Measurements from ENCODE around the gene POLR3G. TPM values are rescaled to one million over a fixed set of nuclear protein-coding genes. Genes with fewer than 3 reads are reported as not detected.
A peak's percentile ranks its signal among the peaks of the same experiment; 100 is the strongest.

The POLR3G gene
- total RNA-seq, 1 experiment from 2014 or later: 62.5 TPM

DNA sequence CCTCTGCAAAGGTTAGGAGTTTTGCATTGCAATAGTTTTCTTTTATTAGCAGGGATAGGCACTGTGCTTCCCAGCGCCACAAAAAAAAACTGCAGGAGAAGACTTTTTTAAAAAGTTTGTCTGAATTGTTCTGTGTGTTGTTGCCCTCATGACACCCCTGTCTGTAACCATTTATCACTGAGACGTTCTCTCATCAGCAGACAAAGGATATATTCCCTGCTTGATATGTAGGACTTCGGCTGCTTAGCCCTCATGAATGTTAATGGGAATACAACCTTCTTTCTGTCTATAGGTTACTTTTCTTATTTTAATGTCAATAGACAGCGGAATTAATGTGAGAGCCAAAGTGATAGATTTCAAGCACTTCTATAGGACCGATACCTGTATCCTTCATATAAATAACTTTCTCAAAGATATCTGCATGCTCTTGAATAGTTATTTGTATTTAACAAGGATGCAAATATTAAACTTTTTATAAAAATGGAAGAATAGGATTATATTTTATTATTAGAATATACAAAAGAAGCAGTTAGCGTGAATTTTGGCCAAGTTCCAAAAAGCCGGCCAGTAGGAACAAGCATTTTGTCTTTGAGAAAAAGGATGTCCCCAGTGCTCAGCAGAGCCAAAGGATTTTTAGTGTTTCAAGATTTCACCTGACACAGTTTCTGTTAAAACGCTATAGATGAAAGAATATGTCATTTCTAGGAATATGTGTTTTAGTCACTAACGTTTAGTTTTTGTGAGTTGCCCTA lies 56.2 kb downstream of the POLR3G start:
- H4K20me1 ChIP-seq (ENCODE audit: insufficient read depth, low read depth, low read length): no peaks in the 10 kb centered on the region
- peak overlapping the region; percentile 85 for H3K4me2 ChIP-seq (ENCODE audit: low read depth, low read length, poor library complexity, severe bottlenecking)
- no peak overlapping the region for H3K27ac ChIP-seq (ENCODE audit: low read length)
- no peaks in the 10 kb centered on the region for H3K9me3 ChIP-seq (ENCODE audit: low read length)
- no peaks in the 10 kb centered on the region for H3K36me3 ChIP-seq (ENCODE audit: insufficient read depth, low read length)
- H2AFZ ChIP-seq (ENCODE audit: low read length): 0 out of 2 replicates have a peak overlapping the region, but pooled peaks have one; percentile 97
- H3K79me2 ChIP-seq (ENCODE audit: low read length): peaks cover 34% of the 10 kb centered on the region
- peaks cover 32% of the 10 kb centered on the region for H3K4me1 ChIP-seq (ENCODE audit: low read length)
- no peaks in the 10 kb centered on the region for H3K27me3 ChIP-seq (ENCODE audit: low read length)
- no peak for DNase-seq
- peak overlapping the region; percentile 92; the same call in 1 of the 2 replicates for H3K4me3 ChIP-seq (ENCODE audit: low read length)
- no peaks in the 10 kb centered on the region for H3K9me2 ChIP-seq (replicated peaks; ENCODE audit: insufficient read depth, low read length)
- peak overlapping the region; percentile 71 for H3K9ac ChIP-seq (ENCODE audit: low read length)

GRCh38 chr5:90533794-90534193 lies 59.1 kb downstream of the POLR3G start:
- no peak for DNase-seq
- Histone ChIP-seq H3K9me3 (ENCODE audit: low read length) (no peaks in the 10 kb centered on the region), H2AFZ (ENCODE audit: low read length) (no peak overlapping the region), H3K27ac (ENCODE audit: low read length) (no peak overlapping the region), H3K4me3 (ENCODE audit: low read length) (no peak overlapping the region), H3K9ac (ENCODE audit: low read length) (no peak overlapping the region), H4K20me1 (ENCODE audit: insufficient read depth, low read depth, low read length) (no peaks in the 10 kb centered on the region), H3K9me2 (replicated peaks; ENCODE audit: insufficient read depth, low read length) (no peaks in the 10 kb centered on the region), H3K36me3 (ENCODE audit: insufficient read depth, low read length) (no peaks in the 10 kb centered on the region), H3K4me1 (ENCODE audit: low read length) (peaks cover 8% of the 10 kb centered on the region), H3K4me2 (ENCODE audit: low read depth, low read length, poor library complexity, severe bottlenecking) (no peak overlapping the region), H3K79me2 (ENCODE audit: low read length) (peaks cover 5% of the 10 kb centered on the region), H3K27me3 (ENCODE audit: low read length) (no peaks in the 10 kb centered on the region)

DNA sequence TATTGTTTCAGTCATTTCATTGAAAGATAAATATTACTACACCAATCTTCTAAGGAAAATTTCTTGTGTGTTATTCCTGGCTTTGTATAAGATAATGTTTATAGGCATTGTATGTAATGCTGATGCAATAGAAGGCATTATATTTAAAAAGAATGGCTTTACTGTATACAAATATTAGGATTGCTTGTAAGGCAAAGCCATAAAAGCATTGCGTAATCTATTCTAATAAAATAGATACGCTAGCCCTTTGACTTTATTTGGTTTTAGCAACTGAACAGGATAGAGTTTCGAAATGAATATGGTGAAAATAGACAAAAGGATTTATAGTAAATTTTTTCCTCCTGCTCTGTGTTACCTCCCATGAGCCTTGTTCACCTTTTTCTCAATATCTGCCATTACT lies 60.3 kb downstream of the POLR3G start:
- Histone ChIP-seq H4K20me1 (ENCODE audit: insufficient read depth, low read depth, low read length) (no peaks in the 10 kb centered on the region), H2AFZ (ENCODE audit: low read length) (no peak overlapping the region), H3K9me2 (replicated peaks; ENCODE audit: insufficient read depth, low read length) (no peaks in the 10 kb centered on the region), H3K9ac (ENCODE audit: low read length) (no peak overlapping the region), H3K79me2 (ENCODE audit: low read length) (no peaks in the 10 kb centered on the region), H3K4me2 (ENCODE audit: low read depth, low read length, poor library complexity, severe bottlenecking) (no peak overlapping the region), H3K27ac (ENCODE audit: low read length) (no peak overlapping the region), H3K9me3 (ENCODE audit: low read length) (no peaks in the 10 kb centered on the region), H3K4me3 (ENCODE audit: low read length) (no peak overlapping the region), H3K4me1 (ENCODE audit: low read length) (peaks cover 8% of the 10 kb centered on the region), H3K27me3 (ENCODE audit: low read length) (no peaks in the 10 kb centered on the region), H3K36me3 (ENCODE audit: insufficient read depth, low read length) (no peaks in the 10 kb centered on the region)
- DNase-seq: no peak

DNA sequence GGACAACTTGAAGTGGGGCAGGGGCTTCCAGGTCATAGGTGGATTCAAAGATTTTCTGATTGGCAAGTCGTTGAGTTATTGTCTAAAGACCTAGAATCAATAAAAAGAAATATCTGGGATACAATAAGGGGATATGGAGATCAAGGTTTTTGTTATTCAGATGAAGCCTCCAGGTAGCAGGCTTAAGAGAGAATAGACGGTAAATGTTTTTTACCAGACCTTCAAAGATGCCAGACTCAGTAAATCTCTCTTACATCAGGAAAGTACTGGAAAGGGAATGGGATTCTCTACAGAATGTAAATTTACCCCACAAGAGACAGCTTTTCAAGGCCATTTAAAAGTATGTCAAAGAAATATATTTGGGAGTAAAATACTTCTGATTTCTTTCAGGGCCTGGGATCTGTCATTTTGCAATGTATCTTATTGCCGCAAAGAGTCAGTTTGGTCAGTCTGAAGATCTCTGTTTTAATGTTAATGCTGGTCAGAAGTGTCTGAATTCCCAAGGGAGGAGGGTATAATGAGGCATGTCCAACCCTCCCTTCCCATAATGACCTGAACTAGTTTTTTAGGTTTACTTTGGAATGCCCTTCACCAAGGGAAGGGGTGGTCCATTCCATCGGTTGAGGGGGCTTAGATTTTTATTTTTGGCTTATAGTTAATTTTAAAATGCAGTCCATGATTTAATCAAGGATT lies 68.3 kb downstream of the POLR3G start:
- no peak overlapping the region for H2AFZ ChIP-seq (ENCODE audit: low read length)
- no peak overlapping the region for H3K27ac ChIP-seq (ENCODE audit: low read length)
- no peaks in the 10 kb centered on the region for H3K27me3 ChIP-seq (ENCODE audit: low read length)
- H3K79me2 ChIP-seq (ENCODE audit: low read length): no peaks in the 10 kb centered on the region
- DNase-seq: no peak
- no peaks in the 10 kb centered on the region for H3K36me3 ChIP-seq (ENCODE audit: insufficient read depth, low read length)
- no peak overlapping the region for H3K4me2 ChIP-seq (ENCODE audit: low read depth, low read length, poor library complexity, severe bottlenecking)
- no peaks in the 10 kb centered on the region for H3K4me1 ChIP-seq (ENCODE audit: low read length)
- H3K4me3 ChIP-seq (ENCODE audit: low read length): no peak overlapping the region
- H4K20me1 ChIP-seq (ENCODE audit: insufficient read depth, low read depth, low read length): no peaks in the 10 kb centered on the region
- H3K9me3 ChIP-seq (ENCODE audit: low read length): no peaks in the 10 kb centered on the region
- H3K9ac ChIP-seq (ENCODE audit: low read length): no peak overlapping the region
- H3K9me2 ChIP-seq (replicated peaks; ENCODE audit: insufficient read depth, low read length): no peaks in the 10 kb centered on the region

GRCh38 chr5:90545511-90545910 lies 70.8 kb downstream of the POLR3G start:
- Histone ChIP-seq H3K9ac (ENCODE audit: low read length) (no peak overlapping the region), H3K36me3 (ENCODE audit: insufficient read depth, low read length) (no peaks in the 10 kb centered on the region), H3K4me3 (ENCODE audit: low read length) (no peak overlapping the region), H3K9me3 (ENCODE audit: low read length) (no peaks in the 10 kb centered on the region), H3K4me2 (ENCODE audit: low read depth, low read length, poor library complexity, severe bottlenecking) (no peak overlapping the region), H2AFZ (ENCODE audit: low read length) (no peak overlapping the region), H4K20me1 (ENCODE audit: insufficient read depth, low read depth, low read length) (no peaks in the 10 kb centered on the region), H3K79me2 (ENCODE audit: low read length) (no peaks in the 10 kb centered on the region), H3K9me2 (replicated peaks; ENCODE audit: insufficient read depth, low read length) (no peaks in the 10 kb centered on the region), H3K27me3 (ENCODE audit: low read length) (no peaks in the 10 kb centered on the region), H3K4me1 (ENCODE audit: low read length) (no peaks in the 10 kb centered on the region), H3K27ac (ENCODE audit: low read length) (no peak overlapping the region)
- no peak for DNase-seq

DNA sequence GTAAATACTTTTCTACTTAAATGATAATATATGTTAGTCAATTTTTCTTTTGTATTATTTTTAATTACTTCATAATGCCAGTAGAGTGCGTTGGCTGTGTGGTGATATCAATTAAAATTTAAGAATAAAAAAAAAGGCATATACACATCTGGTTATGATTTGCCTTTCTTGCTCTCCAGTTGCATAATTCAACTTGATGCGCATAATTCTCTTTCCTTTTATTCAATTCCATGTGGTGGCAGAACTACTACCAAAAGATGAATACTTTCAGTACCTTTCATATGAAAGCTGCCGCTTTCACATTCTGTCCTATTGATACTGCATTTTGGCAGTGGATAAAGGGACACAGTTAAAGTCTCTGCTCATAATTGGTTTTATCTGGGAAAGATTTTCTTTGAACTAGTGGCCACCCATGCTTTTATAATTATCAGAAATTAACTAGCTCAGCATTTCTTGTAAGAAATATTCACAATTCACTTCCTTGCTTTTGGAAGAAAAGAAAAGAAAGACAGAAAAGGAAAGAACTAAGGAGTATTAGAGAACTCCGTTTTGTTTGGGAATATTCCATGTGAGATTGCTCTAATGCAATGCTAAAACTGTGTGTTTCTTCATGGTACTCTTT lies 71.7 kb downstream of the POLR3G start:
- Histone ChIP-seq H3K9ac (ENCODE audit: low read length) (no peak overlapping the region), H3K9me3 (ENCODE audit: low read length) (no peaks in the 10 kb centered on the region), H3K79me2 (ENCODE audit: low read length) (no peaks in the 10 kb centered on the region), H3K4me2 (ENCODE audit: low read depth, low read length, poor library complexity, severe bottlenecking) (no peak overlapping the region), H3K4me3 (ENCODE audit: low read length) (no peak overlapping the region), H3K27ac (ENCODE audit: low read length) (no peak overlapping the region), H3K4me1 (ENCODE audit: low read length) (no peaks in the 10 kb centered on the region), H3K36me3 (ENCODE audit: insufficient read depth, low read length) (no peaks in the 10 kb centered on the region), H2AFZ (ENCODE audit: low read length) (no peak overlapping the region), H3K9me2 (replicated peaks; ENCODE audit: insufficient read depth, low read length) (no peaks in the 10 kb centered on the region), H3K27me3 (ENCODE audit: low read length) (no peaks in the 10 kb centered on the region), H4K20me1 (ENCODE audit: insufficient read depth, low read depth, low read length) (no peaks in the 10 kb centered on the region)
- DNase-seq: no peak

- no peak for DNase-seq
- Histone ChIP-seq H3K79me2 (ENCODE audit: low read length) (no peaks in the 10 kb centered on the region), H3K9me3 (ENCODE audit: low read length) (no peaks in the 10 kb centered on the region), H4K20me1 (ENCODE audit: insufficient read depth, low read depth, low read length) (no peaks in the 10 kb centered on the region), H3K9me2 (replicated peaks; ENCODE audit: insufficient read depth, low read length) (no peaks in the 10 kb centered on the region), H3K4me1 (ENCODE audit: low read length) (no peaks in the 10 kb centered on the region), H3K9ac (ENCODE audit: low read length) (no peak overlapping the region), H3K4me3 (ENCODE audit: low read length) (no peak overlapping the region), H2AFZ (ENCODE audit: low read length) (no peak overlapping the region), H3K36me3 (ENCODE audit: insufficient read depth, low read length) (no peaks in the 10 kb centered on the region), H3K27ac (ENCODE audit: low read length) (no peak overlapping the region), H3K27me3 (ENCODE audit: low read length) (no peaks in the 10 kb centered on the region), H3K4me2 (ENCODE audit: low read depth, low read length, poor library complexity, severe bottlenecking) (no peak overlapping the region)
Measured at GRCh38 chr5:90547072-90547536, 72.4 kb downstream of the POLR3G start.

GRCh38 chr5:90548069-90548593 lies 73.5 kb downstream of the POLR3G start:
- Histone ChIP-seq H3K4me2 (ENCODE audit: low read depth, low read length, poor library complexity, severe bottlenecking) (no peak overlapping the region), H3K79me2 (ENCODE audit: low read length) (no peaks in the 10 kb centered on the region), H3K27me3 (ENCODE audit: low read length) (no peaks in the 10 kb centered on the region), H3K4me1 (ENCODE audit: low read length) (no peaks in the 10 kb centered on the region), H3K4me3 (ENCODE audit: low read length) (no peak overlapping the region), H4K20me1 (ENCODE audit: insufficient read depth, low read depth, low read length) (no peaks in the 10 kb centered on the region), H3K36me3 (ENCODE audit: insufficient read depth, low read length) (no peaks in the 10 kb centered on the region), H3K27ac (ENCODE audit: low read length) (no peak overlapping the region), H2AFZ (ENCODE audit: low read length) (no peak overlapping the region), H3K9ac (ENCODE audit: low read length) (no peak overlapping the region), H3K9me3 (ENCODE audit: low read length) (no peaks in the 10 kb centered on the region), H3K9me2 (replicated peaks; ENCODE audit: insufficient read depth, low read length) (no peaks in the 10 kb centered on the region)
- no peak for DNase-seq
